HG02610 (cell line): ENCODE results near the gene IER5L.

Source experiments
- ATAC-seq: cut with Tn5 transposase; IDR thresholded peaks from one replicate; pipeline ENCODE4 v1.9.1; 2021; ENCODE audit warnings: mild to moderate bottlenecking, moderate library complexity; ENCODE audit not compliant: unreplicated experiment

IER5L gene

DNA sequence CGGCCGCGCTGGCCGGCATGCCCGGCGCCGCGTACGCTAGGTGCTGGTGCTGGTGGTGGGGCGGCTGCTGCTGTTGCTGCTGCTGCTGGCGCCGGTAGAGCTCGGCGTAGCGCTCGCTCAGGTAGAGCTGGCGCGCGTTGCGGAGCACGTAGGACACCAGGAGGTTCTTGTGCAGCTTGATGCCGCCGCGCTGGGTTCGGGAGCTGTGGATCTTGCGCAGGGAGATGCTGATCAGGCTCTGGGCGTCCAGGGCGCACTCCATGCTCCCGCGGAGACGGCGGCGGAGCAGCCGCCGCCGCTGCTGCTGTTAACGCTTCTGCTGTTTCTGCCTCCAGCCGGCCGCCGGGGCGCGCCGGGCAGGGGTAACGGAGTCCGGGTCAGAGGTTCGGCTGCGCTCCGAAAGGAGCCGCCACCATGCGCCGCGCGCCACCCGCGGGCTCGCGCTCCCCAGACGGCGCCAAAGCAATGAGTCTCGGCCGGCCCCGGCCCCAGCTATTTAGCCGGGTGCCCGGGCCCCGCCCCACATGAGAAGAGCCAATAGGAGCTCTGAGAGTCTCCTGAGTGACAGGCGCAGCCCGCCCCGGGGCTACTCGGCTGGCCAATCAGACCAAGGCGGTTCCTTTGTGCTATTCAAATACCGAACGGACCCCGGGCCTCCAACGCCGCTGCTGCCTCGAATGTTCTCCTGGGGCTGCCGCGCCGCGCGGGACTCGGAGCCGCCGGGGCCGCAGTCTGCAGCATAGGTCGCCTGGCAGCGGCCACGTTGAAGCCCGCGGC, at the start of gene IER5L:
Gene IER5L (minus strand): TSS at position 471 of the 777 bp plus-strand sequence. CDS start 209 bp downstream, at position 262.
- ATAC-seq, result peak; percentile 93

DNA sequence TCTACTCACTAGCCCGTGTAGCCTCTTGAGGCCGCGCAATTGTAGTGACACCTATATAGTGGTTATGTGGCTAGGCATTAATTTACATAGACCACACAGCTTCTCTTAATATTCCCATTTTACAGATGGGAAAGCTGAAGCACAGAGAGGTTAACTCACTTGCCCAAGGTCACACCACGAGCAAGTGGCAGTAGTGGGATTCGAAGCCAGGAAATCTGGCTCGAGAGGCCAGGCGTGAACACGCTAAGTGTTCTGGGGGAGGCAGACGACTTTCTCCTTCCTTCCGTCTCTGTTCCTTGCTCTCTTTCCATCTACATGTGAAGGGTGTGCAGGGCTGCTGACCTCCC, 49.8 kb upstream of the IER5L start:
- no peak for ATAC-seq

DNA sequence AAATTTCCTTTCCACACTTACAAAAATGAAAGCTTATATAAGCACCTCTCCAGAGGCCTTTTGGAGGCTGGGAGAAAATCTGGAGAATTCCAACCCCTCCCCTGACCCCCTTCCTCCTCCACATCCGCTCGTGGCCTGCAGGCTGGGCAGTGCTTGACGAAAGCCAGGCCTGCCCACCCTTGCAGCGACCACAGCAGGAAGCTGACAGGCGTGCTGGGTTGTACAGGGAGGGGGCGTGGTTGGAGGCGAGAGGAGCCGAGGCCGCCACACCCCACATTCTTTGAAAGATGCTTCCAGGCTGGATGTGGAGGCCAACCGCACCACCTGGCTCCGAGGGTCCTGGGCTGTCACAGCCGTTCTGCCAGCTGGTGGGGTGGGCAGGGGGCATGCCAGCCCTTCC, 47.8 kb upstream of the IER5L start:
- ATAC-seq, result no peak

DNA sequence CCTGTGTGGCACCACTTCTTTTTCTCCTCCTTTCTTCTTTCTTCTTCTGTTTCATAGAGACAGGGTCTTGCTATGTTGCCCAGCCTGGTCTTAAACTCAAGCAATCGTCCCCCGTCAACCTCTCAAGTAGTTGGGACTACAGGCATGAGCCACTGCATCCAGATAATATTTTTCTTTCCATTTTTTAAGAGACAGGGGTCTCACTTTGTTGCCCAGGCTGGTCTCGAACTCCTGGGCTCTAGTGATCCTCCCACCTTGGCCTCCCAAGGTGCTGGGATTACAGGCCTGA, 47.4 kb upstream of the IER5L start:
- ATAC-seq, result no peak

GRCh38 chr9:129224618-129225489, 46.8 kb upstream of the IER5L start:
- no peak for ATAC-seq

- ATAC-seq, result no peak
Measured at GRCh38 chr9:129223551-129224208, 45.6 kb upstream of the IER5L start.

GRCh38 chr9:129222819-129223218, 44.8 kb upstream of the IER5L start:
- no peak for ATAC-seq

DNA sequence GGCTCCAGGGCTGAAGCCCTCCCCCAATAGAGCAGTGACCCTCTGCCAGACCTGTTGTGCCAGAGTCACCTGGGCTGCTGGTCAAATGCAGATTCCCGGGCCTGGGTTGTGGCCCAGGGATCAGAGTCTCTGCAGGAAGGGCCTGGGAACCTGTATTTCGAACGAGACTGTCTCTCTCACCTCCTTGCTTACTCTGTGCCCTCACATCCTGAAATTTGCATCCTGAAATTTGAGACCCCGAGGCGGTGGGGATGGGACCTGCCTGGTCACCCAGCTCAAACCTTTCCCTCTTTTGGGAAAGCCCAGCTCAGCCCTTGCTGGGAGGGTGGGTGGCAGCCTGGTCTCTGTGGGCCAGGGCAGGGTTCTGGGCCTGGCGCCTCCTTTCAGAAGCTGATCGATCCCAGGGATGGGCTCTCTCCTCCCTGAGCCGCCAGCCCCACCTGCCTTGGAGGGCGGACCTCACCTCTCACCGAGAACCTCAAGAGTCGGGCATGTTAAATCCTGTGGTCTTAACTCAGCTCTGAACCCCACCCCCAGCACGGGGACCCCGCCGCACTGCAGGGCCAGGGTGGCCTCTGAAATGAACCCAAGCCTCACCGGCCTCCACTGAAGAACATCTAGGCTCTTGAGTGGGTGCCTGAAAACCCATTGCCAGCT, 44.0 kb upstream of the IER5L start:
- no peak for ATAC-seq

DNA sequence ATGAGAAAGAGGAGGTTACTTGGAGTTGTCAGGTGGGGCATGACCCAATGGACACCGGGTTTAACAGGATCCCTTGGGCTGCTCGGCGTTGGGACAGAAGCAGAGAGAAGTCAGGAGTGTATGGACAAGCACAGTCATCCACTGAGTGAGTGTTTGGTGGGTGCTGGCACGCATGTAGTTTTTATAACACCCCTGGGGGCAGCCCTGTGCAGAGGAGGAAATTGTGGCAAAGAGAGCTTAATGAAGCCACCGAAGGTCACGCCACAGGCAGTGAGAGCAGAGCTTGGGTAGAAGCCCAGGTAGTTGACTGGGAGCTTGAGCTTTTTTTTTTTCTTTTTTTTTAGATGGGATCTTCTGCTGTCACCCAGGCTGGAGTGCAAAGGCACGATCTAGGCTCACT, 43.2 kb upstream of the IER5L start:
- peak; percentile 53 for ATAC-seq

GRCh38 chr9:129220771-129221170, 42.7 kb upstream of the IER5L start:
- no peak for ATAC-seq

DNA sequence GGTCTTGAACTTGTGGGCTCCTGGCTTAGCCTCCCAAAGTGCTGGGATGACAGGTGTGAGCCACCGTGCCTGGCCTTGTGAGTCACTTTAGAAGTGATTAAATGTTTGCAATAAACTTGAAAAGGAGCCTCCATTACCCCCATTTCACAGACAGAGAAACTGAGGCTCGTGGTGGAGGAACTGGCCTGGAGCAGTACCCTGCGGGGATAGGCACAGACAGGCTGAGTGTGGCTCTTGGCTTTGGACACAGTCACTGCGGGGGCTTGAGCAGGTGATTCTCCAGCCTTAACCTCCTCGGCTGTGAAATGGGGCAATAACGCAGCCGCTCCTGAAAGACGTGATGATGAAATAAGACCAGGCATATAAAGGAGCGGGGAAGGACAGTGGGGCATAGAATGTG, 40.9 kb upstream of the IER5L start:
- ATAC-seq, result no peak

DNA sequence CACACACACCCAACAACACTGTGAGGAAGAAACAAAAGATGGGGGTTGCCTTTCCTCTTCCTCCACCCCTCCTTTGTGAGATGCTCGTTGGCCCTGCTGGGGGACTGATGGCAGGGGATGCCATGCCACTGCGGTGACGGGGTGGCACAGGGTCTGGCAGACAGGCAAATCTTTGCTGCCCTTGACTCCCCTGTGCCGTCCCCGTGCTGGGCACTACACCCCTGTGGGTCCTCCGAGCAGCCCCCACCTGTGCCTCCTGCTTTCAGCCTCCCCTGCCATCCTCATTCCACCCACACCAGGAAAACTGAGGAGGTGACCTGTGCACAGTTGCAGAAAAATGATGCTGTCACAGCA, 40.2 kb upstream of the IER5L start:
- no peak for ATAC-seq

- ATAC-seq, result no peak
Measured at GRCh38 chr9:129213551-129213950, 35.5 kb upstream of the IER5L start.

DNA sequence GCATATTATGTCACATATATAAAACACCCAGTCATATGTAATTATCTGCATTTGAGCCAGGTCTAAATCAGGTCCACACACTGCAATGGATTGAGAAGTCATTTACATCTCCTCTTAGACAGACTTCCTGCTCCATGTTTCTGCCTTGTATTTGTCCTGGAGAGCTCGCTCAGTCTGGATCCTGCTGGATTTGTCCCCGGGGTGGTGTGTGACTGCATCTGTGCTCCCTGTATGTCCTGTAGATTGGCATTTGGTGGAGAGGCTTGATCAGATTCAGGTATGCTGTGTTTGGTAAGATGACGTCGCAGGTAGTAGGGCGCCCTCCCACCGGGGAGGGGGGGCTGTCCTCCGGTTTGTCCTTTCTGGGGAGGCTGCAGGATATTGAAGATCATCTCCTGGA, 33.6 kb upstream of the IER5L start:
- ATAC-seq, result no peak

DNA sequence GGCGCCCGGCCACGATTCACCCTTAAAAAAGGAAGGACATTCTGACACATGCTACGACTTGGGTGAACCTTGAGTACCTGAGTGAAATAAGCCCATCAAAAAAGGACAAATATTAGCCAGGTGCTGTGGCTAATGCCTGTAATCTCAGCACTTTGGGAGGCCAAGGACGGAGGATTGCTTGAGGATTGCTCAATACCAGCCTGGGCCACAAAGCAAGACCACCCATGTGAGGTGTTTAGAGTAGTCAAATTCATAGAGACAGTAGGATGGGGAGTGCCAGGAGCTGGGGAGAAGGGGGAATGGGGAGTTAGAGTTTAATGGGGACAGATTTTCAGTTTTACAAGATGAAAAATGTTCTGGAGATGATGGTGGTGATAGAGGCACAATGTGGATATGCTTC, 32.1 kb upstream of the IER5L start:
- no peak for ATAC-seq

DNA sequence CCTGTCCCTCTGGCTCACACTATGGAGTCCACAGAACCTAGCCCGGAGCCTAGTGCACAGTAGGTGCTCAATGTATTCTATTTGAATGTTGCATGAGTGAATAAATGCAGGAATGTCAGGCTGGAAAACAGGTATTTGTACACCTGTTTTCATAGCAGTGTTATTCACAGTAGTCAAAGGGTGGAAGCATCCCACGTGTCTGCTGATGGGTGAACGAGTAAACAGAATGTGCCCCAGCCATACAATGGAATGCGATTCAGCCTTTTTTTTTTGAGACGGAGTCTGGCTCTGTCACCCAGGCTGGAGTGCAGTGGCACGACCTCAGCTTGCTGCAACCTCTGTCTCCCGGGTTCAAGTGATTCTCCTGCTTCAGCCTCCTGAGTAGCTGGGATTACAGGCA, 31.5 kb upstream of the IER5L start:
- no peak for ATAC-seq

- ATAC-seq, result no peak
Measured at GRCh38 chr9:129209109-129209508, 31.0 kb upstream of the IER5L start.

- ATAC-seq, result no peak
Measured at GRCh38 chr9:129208207-129209032, 30.4 kb upstream of the IER5L start.

DNA sequence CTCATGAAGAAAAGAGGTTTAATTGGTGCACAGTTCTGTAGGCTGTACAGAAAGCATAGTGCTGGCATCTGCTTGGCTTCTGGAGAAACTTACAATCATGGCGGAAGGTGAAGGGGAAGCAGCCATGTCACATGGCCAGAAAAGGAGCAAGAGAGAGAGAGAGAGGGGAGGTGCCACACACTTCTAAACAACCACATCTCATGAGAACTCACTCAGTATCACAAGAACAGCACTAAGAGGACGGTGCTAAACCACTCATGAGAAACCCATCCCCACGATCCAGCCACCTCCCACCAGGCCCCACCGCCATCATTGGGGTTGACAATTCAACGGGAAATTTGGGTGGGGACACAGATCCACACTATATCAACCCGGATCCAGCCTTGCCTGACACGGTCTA, 28.8 kb upstream of the IER5L start:
- no peak for ATAC-seq

DNA sequence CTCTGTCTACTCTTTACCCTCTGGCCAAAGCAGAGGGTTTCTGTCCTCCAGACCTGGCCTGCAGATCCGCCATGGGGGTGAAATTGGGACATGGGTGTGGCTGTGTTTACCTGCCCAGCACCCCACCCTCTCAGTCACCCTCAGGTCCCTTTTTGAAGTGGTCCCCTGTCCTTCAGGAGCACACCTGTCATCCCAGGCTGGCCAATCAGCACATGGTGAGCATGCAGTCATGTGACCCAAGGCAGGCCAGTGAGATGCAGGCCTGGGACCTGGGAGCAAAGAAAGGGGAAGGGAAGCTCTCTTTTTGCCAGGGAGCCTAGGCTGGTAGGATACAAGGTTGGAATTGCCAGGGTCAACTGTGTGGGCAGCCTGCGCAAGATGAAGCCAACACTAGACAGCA, 28.3 kb upstream of the IER5L start:
- ATAC-seq, result no peak

DNA sequence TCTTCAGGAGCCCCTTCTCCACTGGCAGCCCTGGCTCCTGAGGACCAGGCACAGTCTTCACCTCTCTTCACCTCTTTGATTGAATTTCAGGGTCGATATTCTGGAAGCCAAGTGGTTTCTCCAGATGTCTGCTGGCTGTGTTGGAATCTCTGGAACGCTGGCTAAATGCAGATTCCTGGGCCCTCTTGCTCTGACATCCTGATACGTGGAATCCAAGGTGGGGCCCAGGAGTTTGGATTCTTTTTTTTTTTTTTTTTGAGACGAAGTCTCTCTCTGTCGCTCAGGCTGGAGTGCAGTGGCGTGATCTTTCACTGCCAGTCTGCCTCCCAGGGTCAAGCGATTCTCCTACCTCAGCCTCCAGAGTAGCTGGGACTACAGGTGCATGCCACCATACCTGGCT, 26.8 kb upstream of the IER5L start:
- no peak for ATAC-seq
